Trophoblast cell (in vitro differentiated cells and primary cell): ENCODE data around the gene MYORG.

ENCODE experiments used
- DNase-seq, 2 donors: peaks; one replicate each; pipeline ENCODE4 v3.0.0-alpha.2; 2016
- H2AFZ ChIP-seq: 2 replicates; pipeline ENCODE4 v1.6.1; 2013; ENCODE audit warnings: low read length, moderate library complexity, mild to moderate bottlenecking; ENCODE audit not compliant: insufficient read depth, poor library complexity
- H2AK5ac ChIP-seq: 2 replicates; pipeline ENCODE4 v1.6.1; 2013; ENCODE audit warnings: mild to moderate bottlenecking, low read length
- H2BK120ac ChIP-seq: 2 replicates; pipeline ENCODE4 v1.6.1; 2013; ENCODE audit warnings: low read length, mild to moderate bottlenecking, moderate library complexity; ENCODE audit not compliant: insufficient read depth, poor library complexity
- H2BK12ac ChIP-seq: 2 replicates; pipeline ENCODE4 v1.6.1; 2013; ENCODE audit warnings: mild to moderate bottlenecking, low read length, moderate library complexity
- H2BK5ac ChIP-seq: 2 replicates; pipeline ENCODE4 v1.6.1; 2013; ENCODE audit warnings: low read length, low read depth, moderate library complexity, mild to moderate bottlenecking; ENCODE audit not compliant: poor library complexity
- H3K14ac ChIP-seq: 2 replicates; pipeline ENCODE4 v1.6.1; 2013; ENCODE audit warnings: mild to moderate bottlenecking, low read length
- H3K18ac ChIP-seq: 2 replicates; pipeline ENCODE4 v1.6.1; 2013; ENCODE audit warnings: mild to moderate bottlenecking, low read length
- H3K23ac ChIP-seq: 2 replicates; pipeline ENCODE4 v1.6.1; 2013; ENCODE audit warnings: low read length
- H3K27ac ChIP-seq: 2 replicates; pipeline ENCODE4 v1.5.1; 2013; ENCODE audit warnings: low read depth, mild to moderate bottlenecking, inconsistent platforms, low read length, moderate library complexity
- H3K27me3 ChIP-seq: 2 replicates; pipeline ENCODE4 v1.6.1; 2013; ENCODE audit warnings: inconsistent platforms, mild to moderate bottlenecking, low read length, moderate library complexity; ENCODE audit not compliant: insufficient read depth
- H3K36me3 ChIP-seq, 2 experiments: 1 replicate in 1 of 2; 2 replicates in 1 of 2; pipeline ENCODE4 v1.6.1; 2013; ENCODE audit warnings: low read length in 2 of 2, mild to moderate bottlenecking in 2 of 2, moderate library complexity in 1 of 2; ENCODE audit not compliant: insufficient read depth in 2 of 2, control insufficient read depth in 1 of 2
- H3K4ac ChIP-seq: 2 replicates; pipeline ENCODE4 v1.6.1; 2013; ENCODE audit warnings: low read depth, mild to moderate bottlenecking, low read length, moderate library complexity
- H3K4me1 ChIP-seq, 2 experiments: 1 replicate in 1 of 2; 2 replicates in 1 of 2; pipeline ENCODE4 v1.6.1; 2013; ENCODE audit warnings: low read length in 2 of 2, mild to moderate bottlenecking in 2 of 2, moderate library complexity in 1 of 2; ENCODE audit not compliant: insufficient read depth in 2 of 2, control insufficient read depth in 1 of 2
- H3K4me2 ChIP-seq: 2 replicates; pipeline ENCODE4 v1.6.1; 2013; ENCODE audit warnings: inconsistent platforms, mild to moderate bottlenecking, low read length, moderate library complexity
- H3K4me3 ChIP-seq: 2 replicates; pipeline ENCODE4 v1.5.1; 2013; ENCODE audit warnings: mild to moderate bottlenecking, low read depth, low read length, inconsistent platforms
- H3K79me1 ChIP-seq: one replicate; pipeline ENCODE4 v1.6.1; 2013; ENCODE audit warnings: low read length
- H3K79me2 ChIP-seq: 2 replicates; pipeline ENCODE4 v1.6.1; 2013; ENCODE audit warnings: low read length, mild to moderate bottlenecking; ENCODE audit not compliant: control insufficient read depth, insufficient read depth, poor library complexity
- H3K9ac ChIP-seq: 2 replicates; pipeline ENCODE4 v1.6.1; 2013; ENCODE audit warnings: mild to moderate bottlenecking, low read length
- H3K9me3 ChIP-seq: 2 replicates; pipeline ENCODE4 v1.6.1; 2013; ENCODE audit warnings: low read depth, mild to moderate bottlenecking, control low read depth, inconsistent platforms, low read length; ENCODE audit not compliant: insufficient read depth
- H4K12ac ChIP-seq: 2 replicates; pipeline ENCODE4 v1.6.1; 2013; ENCODE audit warnings: low read depth, mild to moderate bottlenecking, low read length, moderate library complexity
- H4K8ac ChIP-seq: 2 replicates; pipeline ENCODE4 v1.6.1; 2013; ENCODE audit warnings: low read depth, mild to moderate bottlenecking, low read length, moderate library complexity
- H4K91ac ChIP-seq: one replicate; pipeline ENCODE4 v1.6.1; 2013; ENCODE audit warnings: low read depth, mild to moderate bottlenecking, low read length, moderate library complexity
- WGBS: extraction: QIAGEN DNeasy Blood & Tissue Kit; methylation state at CpG from one replicate; pipeline ENCODE4 v1.1.7; 2013; ENCODE audit warnings: missing lambda C conversion rate; ENCODE audit not compliant: insufficient read length, insufficient coverage; ENCODE audit errors: extremely low coverage; 5-methylcytosine and 5-hydroxymethylcytosine counted together

Gene MYORG

GRCh38 chr9:34366365-34366764, 10.3 kb downstream of the MYORG start:
- Histone ChIP-seq H3K18ac (no peak overlapping the region), H3K4me1 (peaks cover 20 to 21% of the 10 kb centered on the region in 2 experiments), H3K36me3 (peaks cover 22 to 29% of the 10 kb centered on the region in 2 experiments), H2BK120ac (no peak overlapping the region), H2BK5ac (no peak overlapping the region), H4K91ac (no peak overlapping the region), H2BK12ac (no peak overlapping the region), H3K27ac (no peak overlapping the region), H3K4ac (no peak overlapping the region), H3K4me2 (no peak overlapping the region), H3K9me3 (peaks cover 20% of the 10 kb centered on the region), H3K79me2 (no peaks in the 10 kb centered on the region), H2AK5ac (no peak overlapping the region), H3K79me1 (peaks cover 15% of the 10 kb centered on the region), H3K9ac (no peak overlapping the region), H3K27me3 (no peaks in the 10 kb centered on the region), H3K23ac (no peak overlapping the region), H2AFZ (no peak overlapping the region), H4K12ac (no peak overlapping the region), H4K8ac (no peak overlapping the region), H3K14ac (no peak overlapping the region), H3K4me3 (no peak overlapping the region)
- DNase-seq, result no peak
- WGBS, result no CpG with 5 or more reads among the region's 2 CpGs

- DNase-seq, result no peak
- Histone ChIP-seq H2BK5ac (no peak overlapping the region), H3K36me3 (peaks cover 11 to 18% of the 10 kb centered on the region in 2 experiments), H3K79me1 (peaks cover 15% of the 10 kb centered on the region), H2AFZ (no peak overlapping the region), H2BK12ac (peak overlapping the region; percentile 62), H3K4me3 (no peak overlapping the region), H3K18ac (no peak overlapping the region), H2AK5ac (no peak overlapping the region), H3K79me2 (no peaks in the 10 kb centered on the region), H3K9me3 (peaks cover 9% of the 10 kb centered on the region), H3K4me2 (no peak overlapping the region), H2BK120ac (no peak overlapping the region), H3K9ac (no peak overlapping the region), H3K14ac (no peak overlapping the region), H4K91ac (no peak overlapping the region), H3K27ac (peak overlapping the region; percentile 78), H3K4me1 (peaks cover 20 to 21% of the 10 kb centered on the region in 2 experiments), H3K23ac (no peak overlapping the region), H4K12ac (no peak overlapping the region), H3K4ac (no peak overlapping the region), H4K8ac (no peak overlapping the region), H3K27me3 (no peaks in the 10 kb centered on the region)
- WGBS, result no CpG with 5 or more reads among the region's 2 CpGs
Measured at GRCh38 chr9:34365282-34365681, 11.4 kb downstream of the MYORG start.

GRCh38 chr9:34363619-34364351, 12.9 kb downstream of the MYORG start:
- Histone ChIP-seq H3K4ac (no peak overlapping the region), H3K79me1 (peaks cover 15% of the 10 kb centered on the region), H3K23ac (no peak overlapping the region), H3K9me3 (peaks cover 7% of the 10 kb centered on the region), H2AFZ (no peak overlapping the region), H3K4me2 (no peak overlapping the region), H2AK5ac (peak overlapping the region; percentile 68), H4K91ac (peak overlapping the region; percentile 70), H3K36me3 (peaks cover 4 to 6% of the 10 kb centered on the region in 2 experiments), H3K4me3 (no peak overlapping the region), H2BK120ac (peak overlapping the region; percentile 64), H3K18ac (no peak overlapping the region), H3K4me1 (peaks cover 20 to 21% of the 10 kb centered on the region in 2 experiments), H2BK5ac (peak overlapping the region; percentile 62), H3K27ac (peak overlapping the region; percentile 78), H4K12ac (no peak overlapping the region), H2BK12ac (peak overlapping the region; percentile 42), H3K27me3 (no peaks in the 10 kb centered on the region), H3K14ac (peak overlapping the region; percentile 41), H3K9ac (no peak overlapping the region), H4K8ac (no peak overlapping the region), H3K79me2 (no peaks in the 10 kb centered on the region)
- no peak for DNase-seq
- no CpG with 5 or more reads among the region's 13 CpGs for WGBS

GRCh38 chr9:34362614-34363214, 14.0 kb downstream of the MYORG start:
- Histone ChIP-seq H3K9me3 (peaks cover 3% of the 10 kb centered on the region), H2BK120ac (peak overlapping the region; percentile 20), H3K79me2 (no peaks in the 10 kb centered on the region), H2AFZ (no peak overlapping the region), H2BK12ac (peak overlapping the region; percentile 46), H4K91ac (peak overlapping the region; percentile 61), H3K9ac (no peak overlapping the region), H3K23ac (no peak overlapping the region), H2BK5ac (no peak overlapping the region), H4K12ac (no peak overlapping the region), H3K4me3 (no peak overlapping the region), H3K27me3 (no peaks in the 10 kb centered on the region), H3K27ac (no peak overlapping the region), H2AK5ac (peak overlapping the region; percentile 30), H3K4ac (no peak overlapping the region), H3K79me1 (peaks cover 15% of the 10 kb centered on the region), H4K8ac (no peak overlapping the region), H3K36me3 (peaks cover 3% of the 10 kb centered on the region in 2 experiments), H3K4me1 (peaks cover 20 to 21% of the 10 kb centered on the region in 2 experiments), H3K4me2 (no peak overlapping the region), H3K14ac (peak overlapping the region; percentile 1), H3K18ac (no peak overlapping the region)
- WGBS, result no CpG with 5 or more reads among the region's 4 CpGs
- DNase-seq, result no peak
